Measurements from ENCODE around the gene PAIP2.

DNA sequence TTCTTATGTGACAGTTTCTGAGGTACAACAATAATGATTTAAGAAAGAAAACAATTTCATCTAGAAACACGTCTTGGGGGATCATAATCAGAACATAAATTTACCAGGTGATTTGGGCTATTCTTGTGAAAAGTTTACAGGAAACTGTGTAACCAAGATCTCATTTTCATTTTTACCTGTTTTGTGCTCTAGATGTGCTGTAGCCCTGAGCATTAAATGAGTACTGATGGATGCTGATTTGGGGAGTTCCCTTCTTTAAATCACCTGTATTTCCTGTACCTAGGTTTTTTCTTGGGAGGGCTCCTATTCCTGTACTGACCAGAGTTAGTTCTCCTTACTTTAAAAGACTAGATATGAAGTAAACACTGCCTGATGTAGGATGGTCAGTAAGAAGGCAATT, 35.5 kb upstream of the PAIP2 start:
- TF ChIP-seq, protein P1, sequence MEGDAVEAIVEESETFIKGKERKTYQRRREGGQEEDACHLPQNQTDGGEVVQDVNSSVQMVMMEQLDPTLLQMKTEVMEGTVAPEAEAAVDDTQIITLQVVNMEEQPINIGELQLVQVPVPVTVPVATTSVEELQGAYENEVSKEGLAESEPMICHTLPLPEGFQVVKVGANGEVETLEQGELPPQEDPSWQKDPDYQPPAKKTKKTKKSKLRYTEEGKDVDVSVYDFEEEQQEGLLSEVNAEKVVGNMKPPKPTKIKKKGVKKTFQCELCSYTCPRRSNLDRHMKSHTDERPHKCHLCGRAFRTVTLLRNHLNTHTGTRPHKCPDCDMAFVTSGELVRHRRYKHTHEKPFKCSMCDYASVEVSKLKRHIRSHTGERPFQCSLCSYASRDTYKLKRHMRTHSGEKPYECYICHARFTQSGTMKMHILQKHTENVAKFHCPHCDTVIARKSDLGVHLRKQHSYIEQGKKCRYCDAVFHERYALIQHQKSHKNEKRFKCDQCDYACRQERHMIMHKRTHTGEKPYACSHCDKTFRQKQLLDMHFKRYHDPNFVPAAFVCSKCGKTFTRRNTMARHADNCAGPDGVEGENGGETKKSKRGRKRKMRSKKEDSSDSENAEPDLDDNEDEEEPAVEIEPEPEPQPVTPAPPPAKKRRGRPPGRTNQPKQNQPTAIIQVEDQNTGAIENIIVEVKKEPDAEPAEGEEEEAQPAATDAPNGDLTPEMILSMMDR (IDR thresholded peaks at IDR 0.05), result no peak
- no peak for TF ChIP-seq POLR2AphosphoS5 (IDR thresholded peaks at IDR 0.05)

Data from prostate gland (tissue), 2 donors.